HL-60 (cell line): ENCODE measurements around the gene ACVR2B.

Experiments used
- DNase-seq, 2 experiments: peaks; one replicate each; pipeline ENCODE4 v3.0.0-alpha.2; 2010 to 2020; ENCODE audit warnings: low read depth in 1 of 2, low spot score in 1 of 2
- H3K27ac ChIP-seq: fragments of 250-450 bp; sonication (Bioruptor Pico); replicated peaks from 2 replicates; pipeline ENCODE4 v1.5.1; 2020; ENCODE audit warnings: mild to moderate bottlenecking, moderate library complexity
- H3K27me3 ChIP-seq: fragments of 250-450 bp; sonication (Bioruptor Pico); 2 replicates; pipeline ENCODE4 v1.5.1; 2021; ENCODE audit warnings: mild to moderate bottlenecking, moderate library complexity; ENCODE audit not compliant: insufficient read depth, poor library complexity, severe bottlenecking
- H3K4me3 ChIP-seq: replicated peaks from 2 replicates; pipeline ENCODE4 v1.5.1; 2011; ENCODE audit warnings: mild to moderate bottlenecking, control low read depth, low read length; ENCODE audit not compliant: insufficient read depth
- GABPA ChIP-seq: IDR thresholded peaks from 2 replicates; pipeline ENCODE4 v1.6.1; 2012; ENCODE audit warnings: low read depth
- POLR2AphosphoS5 ChIP-seq: IDR thresholded peaks from 2 replicates; pipeline ENCODE4 v1.6.1; 2012; ENCODE audit warnings: low read depth
- SPI1 ChIP-seq: IDR thresholded peaks from 2 replicates; pipeline ENCODE4 v1.6.1; 2012; ENCODE audit warnings: low read depth, mild to moderate bottlenecking, borderline replicate concordance
- TF ChIP-seq, protein P1 (sequence below): IDR thresholded peaks from one replicate; pipeline ENCODE4 v1.5.1; 2011; ENCODE audit warnings: low read length, control low read depth, inconsistent platforms; ENCODE audit not compliant: insufficient read depth
- TF ChIP-seq, protein P2 (sequence below): IDR thresholded peaks from 2 replicates; pipeline ENCODE4 v1.6.1; 2012; ENCODE audit warnings: low read depth; ENCODE audit not compliant: insufficient replicate concordance

The ACVR2B gene

DNA sequence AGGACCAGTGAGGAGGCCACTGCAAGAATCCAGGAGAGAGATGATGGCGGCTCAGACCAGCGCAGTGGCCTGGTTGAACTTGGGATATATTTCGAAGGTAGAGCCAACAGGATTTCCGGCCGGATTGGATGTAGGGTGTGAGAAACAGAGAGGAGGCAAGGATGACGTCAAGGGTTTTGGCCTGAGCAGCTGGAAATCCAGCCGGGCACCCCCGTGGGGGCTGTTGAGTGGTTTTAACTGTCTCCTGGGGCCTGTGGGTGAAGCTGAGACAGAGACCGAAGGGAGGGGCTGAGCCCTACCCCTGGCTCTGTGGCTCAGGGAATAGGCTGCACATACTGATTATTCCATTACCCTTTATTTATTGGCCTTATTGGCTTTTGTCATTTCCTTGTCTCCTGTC is 88.1 kb downstream of the ACVR2B start:
- H3K27ac ChIP-seq: no peak overlapping the region
- peaks cover 3% of the 10 kb centered on the region for H3K27me3 ChIP-seq
- DNase-seq: no peak
- TF ChIP-seq, protein P1, sequence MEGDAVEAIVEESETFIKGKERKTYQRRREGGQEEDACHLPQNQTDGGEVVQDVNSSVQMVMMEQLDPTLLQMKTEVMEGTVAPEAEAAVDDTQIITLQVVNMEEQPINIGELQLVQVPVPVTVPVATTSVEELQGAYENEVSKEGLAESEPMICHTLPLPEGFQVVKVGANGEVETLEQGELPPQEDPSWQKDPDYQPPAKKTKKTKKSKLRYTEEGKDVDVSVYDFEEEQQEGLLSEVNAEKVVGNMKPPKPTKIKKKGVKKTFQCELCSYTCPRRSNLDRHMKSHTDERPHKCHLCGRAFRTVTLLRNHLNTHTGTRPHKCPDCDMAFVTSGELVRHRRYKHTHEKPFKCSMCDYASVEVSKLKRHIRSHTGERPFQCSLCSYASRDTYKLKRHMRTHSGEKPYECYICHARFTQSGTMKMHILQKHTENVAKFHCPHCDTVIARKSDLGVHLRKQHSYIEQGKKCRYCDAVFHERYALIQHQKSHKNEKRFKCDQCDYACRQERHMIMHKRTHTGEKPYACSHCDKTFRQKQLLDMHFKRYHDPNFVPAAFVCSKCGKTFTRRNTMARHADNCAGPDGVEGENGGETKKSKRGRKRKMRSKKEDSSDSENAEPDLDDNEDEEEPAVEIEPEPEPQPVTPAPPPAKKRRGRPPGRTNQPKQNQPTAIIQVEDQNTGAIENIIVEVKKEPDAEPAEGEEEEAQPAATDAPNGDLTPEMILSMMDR: no peak
- TF ChIP-seq SPI1 (no peak), POLR2AphosphoS5 (no peak), GABPA (no peak)
- TF ChIP-seq, protein P2, sequence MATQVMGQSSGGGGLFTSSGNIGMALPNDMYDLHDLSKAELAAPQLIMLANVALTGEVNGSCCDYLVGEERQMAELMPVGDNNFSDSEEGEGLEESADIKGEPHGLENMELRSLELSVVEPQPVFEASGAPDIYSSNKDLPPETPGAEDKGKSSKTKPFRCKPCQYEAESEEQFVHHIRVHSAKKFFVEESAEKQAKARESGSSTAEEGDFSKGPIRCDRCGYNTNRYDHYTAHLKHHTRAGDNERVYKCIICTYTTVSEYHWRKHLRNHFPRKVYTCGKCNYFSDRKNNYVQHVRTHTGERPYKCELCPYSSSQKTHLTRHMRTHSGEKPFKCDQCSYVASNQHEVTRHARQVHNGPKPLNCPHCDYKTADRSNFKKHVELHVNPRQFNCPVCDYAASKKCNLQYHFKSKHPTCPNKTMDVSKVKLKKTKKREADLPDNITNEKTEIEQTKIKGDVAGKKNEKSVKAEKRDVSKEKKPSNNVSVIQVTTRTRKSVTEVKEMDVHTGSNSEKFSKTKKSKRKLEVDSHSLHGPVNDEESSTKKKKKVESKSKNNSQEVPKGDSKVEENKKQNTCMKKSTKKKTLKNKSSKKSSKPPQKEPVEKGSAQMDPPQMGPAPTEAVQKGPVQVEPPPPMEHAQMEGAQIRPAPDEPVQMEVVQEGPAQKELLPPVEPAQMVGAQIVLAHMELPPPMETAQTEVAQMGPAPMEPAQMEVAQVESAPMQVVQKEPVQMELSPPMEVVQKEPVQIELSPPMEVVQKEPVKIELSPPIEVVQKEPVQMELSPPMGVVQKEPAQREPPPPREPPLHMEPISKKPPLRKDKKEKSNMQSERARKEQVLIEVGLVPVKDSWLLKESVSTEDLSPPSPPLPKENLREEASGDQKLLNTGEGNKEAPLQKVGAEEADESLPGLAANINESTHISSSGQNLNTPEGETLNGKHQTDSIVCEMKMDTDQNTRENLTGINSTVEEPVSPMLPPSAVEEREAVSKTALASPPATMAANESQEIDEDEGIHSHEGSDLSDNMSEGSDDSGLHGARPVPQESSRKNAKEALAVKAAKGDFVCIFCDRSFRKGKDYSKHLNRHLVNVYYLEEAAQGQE: no peak
- no peak overlapping the region for H3K4me3 ChIP-seq
